Transverse colon (tissue), 4 donors: ENCODE data around the gene CFAP58. TPM values are rescaled to one million over a fixed set of nuclear protein-coding genes. Genes with fewer than 3 reads are reported as not detected.

Source experiments
- DNase-seq: peaks from one replicate; pipeline ENCODE4 v3.0.0-alpha.2; 2019
- H3K27ac ChIP-seq, 4 donors: fragments of 200-600 bp; sonication (generic); 2 replicates each; pipeline ENCODE4 v1.5.1; 2016 to 2018; ENCODE audit warnings: inconsistent platforms in 4 of 4
- H3K27me3 ChIP-seq: fragments of 200-600 bp; sonication (generic); 2 replicates; pipeline ENCODE4 v1.5.1; 2017; ENCODE audit warnings: inconsistent platforms
- H3K36me3 ChIP-seq, 4 donors: fragments of 200-600 bp; sonication (generic); 2 replicates each; pipeline ENCODE4 v1.5.1; 2017 to 2019; ENCODE audit warnings: inconsistent platforms in 4 of 4
- H3K4me1 ChIP-seq, 4 donors: fragments of 200-600 bp; sonication (generic); 2 replicates each; pipeline ENCODE4 v1.5.1; 2017 to 2020; ENCODE audit warnings: inconsistent platforms in 4 of 4
- H3K4me3 ChIP-seq, 4 donors: fragments of 200-600 bp; sonication (generic); 1 replicate in 1 of 4; 2 replicates in 3 of 4; pipeline versions ENCODE4 v1.5.1 to v1.6.1; 2017 to 2019; ENCODE audit warnings: inconsistent platforms in 4 of 4
- H3K9me3 ChIP-seq, 2 donors: fragments of 200-600 bp; sonication (generic); 2 replicates each; pipeline ENCODE4 v1.5.1; 2017 to 2019; ENCODE audit warnings: inconsistent platforms in 2 of 2
- CTCF ChIP-seq, 5 experiments: fragments of 200-600 bp in 3 of 5; fragments of 450-650 bp in 2 of 5; sonication (generic) in 3 of 5; IDR thresholded peaks; 1 replicate in 2 of 5; 2 replicates in 3 of 5; pipeline ENCODE4 v1.5.1; 2016 to 2017; ENCODE audit warnings: antibody characterized with exemption in 5 of 5, inconsistent platforms in 3 of 5, mild to moderate bottlenecking in 2 of 5, moderate library complexity in 1 of 5
- EP300 ChIP-seq: sonication (generic); formaldehyde crosslinking; IDR thresholded peaks from one replicate; pipeline ENCODE4 v1.6.1; 2017; ENCODE audit warnings: antibody characterized with exemption, low read depth
- POLR2A ChIP-seq: fragments of 450-650 bp; IDR thresholded peaks from one replicate; pipeline ENCODE4 v1.6.1; 2016; ENCODE audit warnings: antibody characterized with exemption, mild to moderate bottlenecking, moderate library complexity
- POLR2AphosphoS5 ChIP-seq, 3 donors: sonication (generic); formaldehyde crosslinking; IDR thresholded peaks; one replicate each; pipeline ENCODE4 v1.6.1; 2016; ENCODE audit warnings: antibody characterized with exemption in 3 of 3
- WGBS, 2 donors: methylation state at CpG; one replicate each; pipeline ENCODE4 v1.1.5; 2018; ENCODE audit warnings: low coverage in 1 of 2; 5-methylcytosine and 5-hydroxymethylcytosine counted together
- in situ Hi-C, 4 donors: fragments of 200-750 bp; cut with MboI; loops; one replicate each; pipeline versions ENCODE4 v1.15.0 to v1.15.1; 2017; ENCODE audit warnings: low sequenced_read_pairs in 3 of 4, low pct_ligation_motif_present in 1 of 4, low pct_unique_long_range_greater_than_20kb in 1 of 4
- intact Hi-C: fragments of 100-400 bp; cut with DNase I; formaldehyde crosslinking; loops from one replicate; pipeline ENCODE4 v1.15.1; 2023; ENCODE audit warnings: low total_unique reads
- total RNA-seq, 4 donors: library from RNA; depleted of rRNA; stranded (reverse); fragments of >200 nt; gene quantifications; one replicate each; pipeline ENCODE4 v1.1.0, GENCODE V29; 2016

The CFAP58 gene
- total RNA-seq, 4 donors from 2014 or later, result 0.16 to 0.27 TPM; not detected in 2

- TF ChIP-seq CTCF (IDR thresholded peaks at IDR 0.05) (no peak), POLR2A (no peak), POLR2AphosphoS5 (IDR thresholded peaks at IDR 0.05) (no peak), EP300 (no peak)
- Histone ChIP-seq H3K4me3 (no peak overlapping the region), H3K4me1 (no peaks in the 10 kb centered on the region), H3K27me3 (no peaks in the 10 kb centered on the region), H3K36me3 (no peaks in the 10 kb centered on the region), H3K27ac (no peak overlapping the region), H3K9me3 (no peaks in the 10 kb centered on the region)
- in situ Hi-C loops (no loop called here), intact Hi-C loops (no loop called here)
- DNase-seq, result no peak
- 52 to 78% methylated on average over 2 of the region's 2 CpGs for WGBS, 2 donors
Measured at GRCh38 chr10:104501449-104501848, 147.8 kb downstream of the CFAP58 start.

GRCh38 chr10:104501864-104502579 is 148.4 kb downstream of the CFAP58 start:
- TF ChIP-seq CTCF (IDR thresholded peaks at IDR 0.05) (no peak), POLR2A (no peak), EP300 (no peak), POLR2AphosphoS5 (IDR thresholded peaks at IDR 0.05) (no peak)
- H3K27me3 ChIP-seq, result no peaks in the 10 kb centered on the region
- H3K36me3 ChIP-seq, result no peaks in the 10 kb centered on the region
- H3K4me1 ChIP-seq, result no peaks in the 10 kb centered on the region
- intact Hi-C loops (no loop called here), in situ Hi-C loops (no loop called here)
- no peaks in the 10 kb centered on the region for H3K9me3 ChIP-seq
- no peak overlapping the region for H3K27ac ChIP-seq
- no peak for DNase-seq
- WGBS, 2 donors, result 61% methylated on average over 7 of the region's 7 CpGs; no CpG with 5 or more reads in 1 of the 2 donors
- H3K4me3 ChIP-seq, result no peak overlapping the region

- Histone ChIP-seq H3K27me3 (no peaks in the 10 kb centered on the region), H3K27ac (no peak overlapping the region), H3K4me3 (no peak overlapping the region), H3K4me1 (no peaks in the 10 kb centered on the region), H3K9me3 (no peaks in the 10 kb centered on the region), H3K36me3 (no peaks in the 10 kb centered on the region)
- intact Hi-C loops (no loop called here), in situ Hi-C loops (no loop called here)
- 40 to 56% methylated on average over 2 to 6 of the region's 6 CpGs for WGBS, 2 donors
- DNase-seq, result no peak
- TF ChIP-seq EP300, result no peak
- TF ChIP-seq CTCF (IDR thresholded peaks at IDR 0.05), result no peak
- no peak for TF ChIP-seq POLR2AphosphoS5 (IDR thresholded peaks at IDR 0.05)
- TF ChIP-seq POLR2A, result no peak
Measured at GRCh38 chr10:104502907-104503306, 149.3 kb downstream of the CFAP58 start.

Other genes with a start within 250 kb of the CFAP58 start
- gene SFR1, start 231.7 kb upstream of the CFAP58 start, total RNA-seq, result 1 to 10 TPM in 3 of 4 donors, not detected in 1; 4.0 TPM
- gene CFAP43, start 121.5 kb upstream of the CFAP58 start, total RNA-seq, result under 1 TPM in 3 of 4 donors, not detected in 1; 0.16 to 1.00 (median 0.68) TPM
- 10 to 100 TPM; 21.3 to 66.2 (median 45.9) TPM for gene GSTO1, start 98.9 kb upstream of the CFAP58 start, total RNA-seq
- 10 to 100 TPM in 2 of 4 donors, 1 to 10 TPM in 2; 1.9 to 17.1 (median 10.6) TPM for gene GSTO2, start 84.6 kb upstream of the CFAP58 start, total RNA-seq
- 10 to 100 TPM in 1 of 4 donors, 1 to 10 TPM in 3; 1.8 to 25.1 (median 6.6) TPM for gene ITPRIP, start 15.4 kb upstream of the CFAP58 start, total RNA-seq